HK-2 (cell line): ENCODE measurements around the gene NCAPG2.

ENCODE experiments used
- DNase-seq: peaks from one replicate; pipeline ENCODE4 v3.0.0-alpha.2; 2018; ENCODE audit not compliant: unreplicated experiment

Gene NCAPG2

DNA sequence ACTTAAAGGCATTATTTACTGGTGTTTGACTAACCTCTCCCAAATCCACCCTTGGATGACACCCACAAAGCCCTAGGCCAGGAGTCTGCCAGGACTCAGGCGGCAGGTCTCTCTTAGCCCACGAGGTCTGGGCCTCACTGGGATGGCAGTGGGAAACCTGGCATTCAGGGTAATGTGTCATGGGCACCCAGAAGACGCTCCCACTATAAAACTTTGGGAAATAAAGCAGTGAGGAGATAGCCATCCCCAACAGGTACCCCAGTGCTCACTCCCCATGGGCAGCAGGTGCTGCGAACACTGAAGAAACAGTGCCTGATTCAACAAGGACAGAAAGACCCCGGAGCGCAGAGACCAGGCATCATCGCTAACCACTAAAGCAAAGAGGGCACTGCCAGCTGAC is 102.6 kb downstream of the NCAPG2 start:
- DNase-seq: no peak

DNA sequence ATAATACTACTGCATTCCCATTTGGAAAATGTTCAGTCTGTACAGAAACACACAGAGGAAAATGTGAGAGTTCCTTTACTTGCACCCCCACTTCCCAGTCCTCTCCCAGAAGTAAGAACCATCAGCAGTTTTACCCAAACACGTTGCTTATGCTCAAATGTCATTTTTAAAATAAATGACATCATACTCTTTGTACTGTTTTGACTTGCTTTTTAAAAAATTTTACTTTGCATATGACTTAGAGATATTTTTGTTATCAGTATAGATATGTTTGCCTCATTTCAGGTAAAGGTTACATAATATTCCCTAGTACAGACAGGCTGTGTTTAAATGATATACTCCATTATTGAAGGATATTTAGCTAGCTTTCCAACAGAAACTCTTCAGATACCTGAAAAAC is 103.5 kb downstream of the NCAPG2 start:
- DNase-seq: no peak

DNA sequence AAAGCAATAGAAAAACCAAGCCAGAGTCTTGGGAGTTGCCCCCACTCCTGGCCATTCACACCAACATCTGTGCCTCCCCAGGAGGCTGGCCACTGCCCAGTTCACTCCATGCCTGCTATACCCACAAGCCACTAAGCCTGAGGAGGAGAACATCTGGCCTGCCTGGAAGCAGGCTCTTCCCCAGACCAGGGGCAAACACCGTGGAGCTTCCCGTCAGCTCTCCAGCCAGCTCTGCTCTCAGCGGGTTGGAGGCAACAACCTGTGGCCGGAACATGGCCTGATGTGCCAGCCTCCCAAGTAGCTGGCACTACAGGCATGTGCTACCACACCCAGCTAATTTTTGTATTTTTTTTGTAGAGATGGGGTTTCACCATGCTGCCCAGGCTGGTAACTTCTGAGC is 107.9 kb downstream of the NCAPG2 start:
- no peak for DNase-seq

DNA sequence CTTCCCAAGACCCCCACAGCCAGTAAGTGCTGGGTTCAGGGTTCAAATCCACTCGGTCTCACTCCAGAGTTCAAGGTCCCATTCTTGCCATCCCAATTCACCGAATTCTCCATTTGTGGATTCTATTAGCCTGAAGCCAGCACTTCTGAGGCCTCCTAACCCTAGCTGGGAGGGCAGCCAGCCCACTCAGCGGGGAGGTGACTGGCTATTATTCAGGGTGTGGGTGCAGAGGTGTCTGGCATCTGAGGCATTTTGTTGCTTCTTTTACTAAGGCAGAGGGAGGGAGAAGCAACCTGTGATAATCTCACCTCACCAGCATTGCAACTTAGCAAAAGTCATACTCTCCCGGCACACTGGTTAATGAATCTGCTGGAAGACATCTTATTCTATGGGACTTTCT is 108.3 kb downstream of the NCAPG2 start:
- no peak for DNase-seq

DNA sequence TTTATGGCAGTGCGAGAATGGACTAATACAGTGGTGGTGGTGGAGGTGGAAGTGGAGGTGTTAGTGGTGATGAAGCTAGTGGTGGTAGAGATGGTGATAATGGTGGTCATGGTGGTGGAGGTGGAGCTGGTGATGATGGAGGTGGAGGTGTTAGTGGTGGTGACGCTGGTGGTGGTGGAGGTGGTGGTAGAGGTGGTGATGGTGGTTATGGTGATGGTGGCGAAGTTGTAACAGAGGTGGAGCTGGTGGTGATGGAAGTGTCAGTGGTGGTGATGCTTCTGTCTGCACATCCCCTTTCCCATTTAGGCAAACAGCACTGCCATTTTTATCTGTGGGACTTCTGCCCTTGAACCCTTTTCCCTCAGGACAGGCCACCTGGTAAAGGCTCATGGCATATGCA is 109.5 kb downstream of the NCAPG2 start:
- DNase-seq: no peak

DNA sequence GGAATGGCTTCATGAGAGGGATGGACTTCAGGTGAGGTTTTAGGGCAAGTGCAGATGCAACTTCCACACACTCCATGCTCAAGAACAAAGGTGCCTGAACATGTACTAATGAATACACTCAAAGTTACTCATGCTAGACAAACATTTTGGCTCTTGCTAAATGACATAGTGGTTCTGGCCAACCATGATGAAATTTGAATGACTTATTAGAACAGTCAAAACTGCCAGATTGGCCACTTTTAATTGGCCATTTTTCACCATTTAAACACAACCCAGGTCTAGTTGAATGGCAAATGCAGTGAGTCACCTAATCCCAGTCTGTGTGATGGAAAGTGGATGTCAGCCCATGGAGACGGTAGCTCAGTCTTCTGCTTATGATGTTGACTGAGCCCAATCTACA is 112.1 kb downstream of the NCAPG2 start:
- no peak for DNase-seq

DNA sequence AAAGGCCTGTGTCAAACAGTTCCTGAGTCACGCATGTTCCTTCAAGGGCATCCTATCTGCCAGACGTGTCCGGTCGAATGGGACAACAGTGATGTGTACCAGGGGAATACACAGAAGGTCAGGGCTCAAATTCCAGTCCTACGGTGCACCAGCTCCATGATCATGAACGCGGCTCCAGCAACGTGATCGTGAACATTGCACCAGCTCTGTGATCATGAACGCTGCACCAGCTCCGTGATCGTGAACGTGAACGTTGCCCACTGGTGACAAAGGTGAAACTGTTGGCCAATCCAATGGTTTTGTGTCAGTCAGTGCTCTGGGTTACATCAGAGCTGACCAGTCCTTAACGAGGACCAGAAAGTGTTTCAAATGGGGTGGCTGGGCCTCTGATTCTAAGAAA is 112.7 kb downstream of the NCAPG2 start:
- no peak for DNase-seq

DNA sequence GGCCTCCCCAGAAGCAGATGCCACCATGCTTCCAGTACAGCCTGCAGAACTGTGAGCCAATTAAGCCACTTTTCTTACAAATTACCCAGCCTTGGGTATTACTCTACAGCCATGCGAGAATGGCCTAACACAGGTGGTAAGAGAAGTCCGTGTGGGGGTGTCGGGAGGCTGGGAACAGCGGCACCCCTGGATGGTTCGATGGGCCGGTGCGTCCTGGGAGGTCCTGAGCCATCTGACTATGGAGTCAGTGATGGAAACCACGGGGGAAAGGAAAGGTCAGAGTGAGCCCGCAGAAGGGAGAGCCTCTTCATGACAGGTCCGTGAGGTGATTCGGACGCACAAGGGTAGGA is 114.4 kb downstream of the NCAPG2 start:
- DNase-seq: no peak

DNA sequence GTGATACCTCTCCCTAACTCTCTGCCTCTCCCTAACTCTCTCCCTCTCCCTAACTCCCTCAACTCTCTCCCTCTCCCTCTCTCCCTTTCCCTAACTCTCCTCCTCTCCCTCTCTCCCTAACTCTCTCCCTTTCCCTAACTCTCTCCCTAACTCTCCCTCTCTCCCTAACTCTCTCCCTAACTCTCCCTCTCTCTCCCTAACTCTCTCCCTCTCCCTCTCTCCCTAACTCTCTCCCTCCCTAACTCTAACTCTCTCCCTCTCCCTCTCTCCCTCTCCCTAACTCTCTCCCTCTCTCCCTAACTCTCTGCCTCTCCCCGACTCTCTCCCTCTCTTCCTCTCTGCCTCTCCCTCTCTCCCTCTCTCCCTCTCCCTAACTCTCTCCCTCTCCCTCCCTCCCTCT is 115.0 kb downstream of the NCAPG2 start:
- DNase-seq: no peak

DNA sequence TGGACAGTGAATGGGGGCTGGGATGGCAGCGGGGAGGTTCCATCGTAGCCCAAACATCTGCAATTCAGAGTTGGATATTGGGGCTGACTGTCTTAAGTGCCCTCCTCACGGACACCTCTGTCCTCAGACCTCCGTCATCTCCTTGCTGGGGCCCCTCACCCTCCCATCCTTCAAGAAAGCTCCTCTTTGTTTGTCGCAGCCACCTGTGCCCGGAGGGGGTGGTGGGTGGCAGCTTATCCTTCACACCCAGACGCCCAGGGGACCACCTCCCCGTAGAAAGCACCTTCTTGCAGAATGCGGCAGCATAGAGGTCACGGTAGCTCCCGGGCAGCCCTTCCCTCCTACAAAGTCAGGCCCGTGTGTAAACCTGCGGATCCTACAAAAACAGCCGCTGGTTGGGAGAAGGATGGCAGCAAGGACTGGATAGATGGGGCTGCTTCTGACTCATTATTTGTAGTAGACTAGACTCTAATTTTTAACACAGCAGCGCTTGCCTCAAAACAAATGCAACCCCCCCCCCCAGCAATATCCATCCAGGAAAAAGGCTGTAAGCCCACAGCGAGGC is 115.6 kb downstream of the NCAPG2 start:
- no peak for DNase-seq

DNA sequence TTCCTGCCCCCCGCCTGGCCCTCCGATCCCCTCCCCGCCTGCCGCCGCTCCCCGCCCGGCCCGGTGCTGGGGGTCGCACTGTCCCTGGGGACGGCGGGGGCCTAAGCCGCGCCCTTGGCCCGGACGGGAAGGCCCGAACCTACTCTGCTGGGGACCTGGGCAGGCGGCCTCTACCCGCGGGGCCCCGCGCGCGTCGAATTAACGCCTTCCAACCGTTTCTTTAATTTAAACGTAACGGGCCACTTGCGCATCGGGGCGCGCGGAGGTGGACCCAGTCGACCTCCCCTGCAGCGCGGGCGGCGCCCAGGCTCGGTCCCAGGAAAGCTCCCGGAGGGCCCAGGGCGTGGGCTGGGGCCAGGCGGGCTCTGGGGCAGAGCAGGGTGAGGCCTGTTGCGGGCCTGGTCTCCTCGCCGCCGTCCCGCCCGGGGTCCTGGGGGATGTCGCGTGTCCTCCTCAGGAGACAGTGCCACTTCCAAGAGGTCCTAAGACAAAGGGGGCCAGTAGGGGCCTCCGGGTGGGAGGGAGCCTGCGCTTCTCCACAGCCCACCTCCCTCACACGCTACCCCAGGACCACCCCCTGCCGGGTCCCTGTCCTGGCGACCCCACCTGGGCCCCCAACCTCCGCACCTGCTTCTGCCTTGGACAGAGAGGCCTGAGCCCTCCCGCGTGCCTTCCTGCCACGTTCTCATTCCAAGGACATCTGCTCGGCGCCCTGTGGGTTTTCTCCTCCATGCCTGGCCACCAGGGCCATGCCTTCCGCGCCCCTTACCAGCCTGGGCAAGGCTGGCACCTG is 116.3 kb downstream of the NCAPG2 start:
- DNase-seq: no peak

DNA sequence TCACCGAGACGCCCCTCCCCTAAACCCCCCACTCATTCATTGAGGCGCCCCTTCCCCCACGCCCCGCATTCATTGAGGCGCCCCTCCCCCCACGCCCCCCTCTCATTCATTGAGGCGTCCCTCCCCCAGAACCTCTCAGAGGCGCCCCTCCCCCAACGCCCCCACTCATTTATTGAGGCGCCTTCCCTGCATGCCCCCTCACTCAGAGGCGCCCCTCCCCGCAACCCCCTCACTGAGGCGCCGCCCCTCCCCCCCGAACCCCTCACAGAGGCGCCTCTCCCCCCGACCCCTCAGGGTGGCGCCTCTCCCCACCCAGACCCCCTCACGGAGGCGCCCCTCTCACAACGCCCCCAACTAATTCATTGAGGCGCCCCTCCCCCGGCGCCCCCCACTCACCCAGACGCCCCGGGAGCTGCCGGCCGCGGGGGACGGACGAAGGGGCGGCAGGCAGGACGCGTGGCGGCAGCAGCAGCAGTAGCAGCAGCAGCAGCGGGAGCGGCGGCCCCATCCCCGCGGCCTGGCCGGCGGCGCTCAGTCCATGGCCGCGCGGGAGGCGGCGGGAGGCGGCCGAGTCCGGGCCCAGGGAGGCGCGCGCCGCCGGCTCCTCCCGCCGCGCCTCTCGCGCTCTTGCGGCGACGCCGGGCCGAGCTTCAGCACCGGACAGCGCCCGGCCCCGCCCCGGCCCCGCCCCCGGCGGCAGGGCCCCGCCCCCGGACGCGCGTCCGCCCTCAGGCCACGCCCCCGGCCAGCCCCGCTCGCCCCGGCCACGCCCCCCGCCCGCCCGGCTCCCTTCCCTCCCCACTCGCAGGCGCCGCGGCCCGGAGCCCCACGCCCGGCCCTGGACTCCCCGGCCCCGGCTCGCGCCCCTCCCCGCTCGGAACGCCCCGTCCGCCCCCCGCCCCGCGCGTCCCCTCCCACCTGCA is 117.2 kb downstream of the NCAPG2 start, which contains the start of gene PTPRN2:
PTPRN2 (minus strand) TSS at position 662 of the 923 bp plus-strand sequence.
- peak; percentile 68 for DNase-seq

DNA sequence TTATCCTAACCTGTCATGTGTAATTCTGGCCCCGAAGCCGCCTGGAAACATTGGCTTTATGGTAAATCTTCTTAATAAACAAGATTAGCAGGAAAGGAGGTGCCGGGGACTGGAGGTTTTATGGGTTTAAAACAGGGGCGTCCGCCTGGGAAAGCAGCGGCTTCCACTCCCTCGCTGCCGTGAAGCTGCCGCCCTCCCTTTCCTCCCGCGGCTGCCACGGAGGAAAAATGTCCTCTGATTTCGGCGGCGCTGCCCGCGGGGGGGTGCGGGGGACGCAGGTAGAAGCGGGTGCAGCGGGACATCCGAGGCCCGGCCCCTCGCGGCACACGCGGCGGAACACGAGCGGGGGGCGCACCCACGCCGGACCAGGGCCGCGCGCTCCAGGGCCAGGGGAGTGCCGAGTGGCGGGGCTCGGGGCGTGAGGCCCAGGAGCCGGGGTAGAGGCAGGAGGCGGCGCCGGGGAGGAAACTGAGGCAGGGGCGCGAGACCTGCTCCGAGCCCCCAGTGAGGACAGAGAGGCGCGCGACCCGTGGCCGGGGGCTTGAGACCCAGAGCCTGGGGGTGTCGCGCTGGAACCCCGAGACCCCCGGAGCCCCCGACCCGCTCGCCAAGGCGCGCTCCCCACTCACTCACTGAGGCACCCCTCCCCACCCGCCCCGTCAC is 118.0 kb downstream of the NCAPG2 start:
- DNase-seq: no peak

DNA sequence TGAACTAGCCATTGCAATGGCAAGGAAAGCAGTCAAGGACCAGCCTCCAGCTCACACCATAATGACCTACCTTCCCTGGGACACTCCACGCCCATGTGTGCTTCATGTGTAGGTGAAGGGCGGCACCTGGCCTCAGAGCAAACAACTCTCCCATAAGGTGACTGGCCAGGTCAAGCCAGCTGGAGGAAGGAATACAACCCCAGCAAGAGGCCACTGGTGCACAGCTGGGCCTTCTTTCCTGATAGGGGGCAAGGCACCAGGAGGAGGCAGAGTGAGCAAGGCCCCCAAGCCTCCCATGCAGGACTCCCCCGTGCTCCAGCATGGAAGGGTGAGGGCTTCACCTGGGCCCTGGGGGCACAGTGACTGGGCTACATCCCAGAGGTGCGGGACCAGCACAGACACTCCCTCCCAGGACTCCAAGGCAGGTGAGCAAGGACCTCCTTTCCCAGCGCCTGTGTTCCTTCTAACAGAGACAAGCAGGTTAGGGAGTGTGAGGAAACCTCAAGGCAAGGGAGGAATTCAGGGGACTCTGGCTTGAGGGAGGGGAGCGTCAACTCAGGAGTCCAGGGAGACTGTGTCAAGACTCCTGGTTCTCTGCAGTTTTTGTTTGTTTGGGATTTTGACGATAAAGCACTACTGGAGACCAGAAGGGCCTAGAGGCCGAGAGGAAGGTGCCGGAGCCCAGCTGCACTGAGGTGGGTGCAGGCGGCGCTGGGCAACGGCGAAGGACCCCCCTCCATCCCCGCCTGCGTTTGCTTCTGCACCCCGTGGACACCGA is 118.7 kb downstream of the NCAPG2 start:
- DNase-seq: no peak

DNA sequence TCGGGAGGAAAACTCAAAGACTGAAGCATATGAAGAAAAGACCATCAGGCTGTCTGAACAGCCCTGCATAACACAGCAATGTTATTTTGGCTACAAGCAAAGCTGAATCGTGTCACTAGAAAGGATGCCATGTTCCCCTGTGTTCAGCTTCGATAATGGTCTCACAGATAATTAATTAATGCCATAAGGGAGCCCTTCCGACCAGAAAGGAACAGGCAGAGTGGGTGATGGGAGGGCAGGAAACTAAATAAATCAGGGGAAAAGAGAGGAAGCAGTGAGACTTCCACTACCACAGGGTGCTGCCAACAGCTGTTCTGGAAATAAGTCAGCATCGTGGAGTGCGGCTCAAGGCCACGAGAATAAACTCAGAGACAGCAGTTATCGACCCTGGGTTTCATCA is 120.2 kb downstream of the NCAPG2 start:
- no peak for DNase-seq

DNA sequence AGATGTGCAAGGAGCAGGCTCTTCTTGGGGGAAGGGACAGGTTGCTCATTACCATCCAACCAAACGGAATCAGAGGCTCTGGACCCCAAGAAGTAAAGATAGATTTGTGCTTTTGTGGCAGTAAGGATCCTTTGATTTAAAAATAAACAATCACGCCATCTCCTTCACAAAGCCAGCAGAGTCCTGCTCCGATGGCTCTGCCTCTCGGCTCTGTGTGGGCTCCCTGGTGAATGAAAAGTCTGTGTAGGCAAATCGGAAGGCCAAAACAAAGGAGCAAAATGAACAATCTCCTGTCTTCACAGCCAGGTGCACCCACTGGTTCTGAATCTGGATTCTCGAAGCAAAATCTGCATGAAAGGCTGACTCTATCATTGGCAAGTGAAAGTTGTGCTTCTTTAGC is 120.8 kb downstream of the NCAPG2 start:
- no peak for DNase-seq

DNA sequence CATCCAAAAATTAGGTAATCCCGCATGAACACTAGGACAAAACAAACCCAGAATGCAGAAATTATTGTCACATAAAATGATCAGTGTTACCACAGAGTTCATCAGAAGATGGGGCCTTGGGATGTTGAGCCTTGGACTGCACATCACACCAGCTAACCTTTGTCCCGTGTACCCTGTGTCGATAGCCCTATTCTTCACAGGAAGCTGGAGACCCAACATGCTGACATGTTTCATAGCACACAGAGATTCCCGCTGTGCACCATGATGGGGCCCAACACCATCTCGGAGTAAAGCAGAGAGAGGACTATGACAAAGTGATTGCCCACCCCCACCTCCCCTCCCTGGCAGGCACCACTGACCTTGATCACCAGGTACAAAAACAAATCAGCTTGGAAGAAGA is 121.5 kb downstream of the NCAPG2 start:
- no peak for DNase-seq

DNA sequence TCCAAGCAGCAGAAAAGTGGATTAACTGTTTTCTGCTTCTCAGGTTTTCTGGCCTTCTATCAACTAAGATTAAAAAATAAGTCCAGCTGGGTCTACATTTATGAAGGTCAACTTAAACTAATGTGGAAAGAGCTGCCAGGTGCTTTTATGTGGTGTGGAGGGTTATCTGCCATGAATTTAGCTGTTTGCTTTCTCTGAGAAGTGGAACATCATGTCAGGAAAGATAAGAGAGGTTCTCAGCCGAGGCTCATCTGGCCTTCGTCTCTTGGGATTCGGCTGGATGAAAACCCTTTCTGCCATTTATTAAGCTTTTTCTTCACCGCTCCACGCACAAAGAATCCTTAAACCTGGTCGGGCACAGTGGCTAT is 122.5 kb downstream of the NCAPG2 start:
- no peak for DNase-seq

DNA sequence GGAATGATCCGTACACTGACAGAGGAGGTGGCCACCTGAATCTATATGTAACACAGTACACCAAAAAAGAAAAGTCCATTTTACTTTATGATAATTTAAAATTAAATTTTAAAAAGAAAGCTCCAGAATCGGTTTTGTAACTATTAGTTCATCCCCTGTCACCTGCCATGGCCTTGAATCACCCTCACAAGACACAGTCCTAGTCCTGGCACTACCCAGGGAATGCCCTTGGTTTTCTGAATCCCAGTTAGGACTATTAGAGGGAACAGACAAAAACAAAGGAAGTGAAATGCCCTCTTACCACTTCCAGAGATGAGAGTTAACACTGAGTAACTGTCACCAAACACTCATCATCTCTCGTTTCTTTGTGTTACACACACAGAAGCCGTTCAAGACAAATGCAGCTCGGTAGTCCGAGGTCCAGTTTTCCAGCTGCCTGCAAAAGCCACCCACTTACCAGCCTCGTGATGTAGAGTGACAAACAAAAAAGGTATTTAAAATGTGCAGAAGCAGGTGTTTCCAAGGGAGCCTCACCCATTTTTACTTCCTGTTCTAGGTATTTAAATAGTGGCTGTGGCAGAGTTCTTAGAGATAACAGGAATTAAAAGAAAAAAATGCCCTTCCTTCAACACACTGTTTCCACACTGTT is 123.0 kb downstream of the NCAPG2 start:
- DNase-seq: no peak
